A673 (cell line): ENCODE data around the gene NLK. TPM values are rescaled to one million over a fixed set of nuclear protein-coding genes. Genes with fewer than 3 reads are reported as not detected.

Experiments used
- BruUV-seq: library from RNA; stranded (reverse); fragments of 400-500 nt; replicated peaks from 2 replicates; lab custom pipeline; 2021; lab: Mats Ljungman, UMichigan
- CTCF ChIA-PET: fragments of 300-600 bp; sonication (Branson Sonifier 250); formaldehyde crosslinking; loops from one replicate; lab custom pipeline; 2022; ENCODE audit warnings: antibody characterized with exemption; lab: Charles Lee
- POLR2A ChIA-PET: fragments of 300-600 bp; sonication (Branson Sonifier 250); formaldehyde crosslinking; loops from one replicate; lab custom pipeline; 2022; ENCODE audit warnings: antibody characterized with exemption; ENCODE audit not compliant: low non-redundant PET; lab: Charles Lee
- DNase-seq: peaks from one replicate; pipeline ENCODE4 v3.0.0-alpha.2; 2015; ENCODE audit warnings: low spot score
- H3K27ac ChIP-seq: fragments of 200-600 bp; sonication (generic); 2 replicates; pipeline ENCODE4 v1.5.1; 2016; ENCODE audit warnings: mixed run types, low read depth, mild to moderate bottlenecking, mixed read lengths, antibody characterized with exemption, low read length; ENCODE audit not compliant: poor library complexity, severe bottlenecking
- H3K27me3 ChIP-seq: fragments of 200-600 bp; sonication (generic); replicated peaks from 2 replicates; pipeline ENCODE4 v1.6.1; 2017; ENCODE audit warnings: mixed run types, low read depth, mild to moderate bottlenecking, mixed read lengths, antibody characterized with exemption, low read length; ENCODE audit not compliant: insufficient read depth, poor library complexity
- H3K36me3 ChIP-seq: fragments of 200-600 bp; sonication (generic); 2 replicates; pipeline ENCODE4 v1.6.1; 2016; ENCODE audit warnings: mixed run types, mild to moderate bottlenecking, mixed read lengths, antibody characterized with exemption, low read length; ENCODE audit not compliant: insufficient read depth, poor library complexity, severe bottlenecking
- H3K4me1 ChIP-seq: fragments of 200-600 bp; sonication (generic); 2 replicates; pipeline ENCODE4 v1.6.1; 2017; ENCODE audit warnings: mixed run types, mild to moderate bottlenecking, mixed read lengths, antibody characterized with exemption, low read length; ENCODE audit not compliant: insufficient read depth, poor library complexity, severe bottlenecking
- H3K4me3 ChIP-seq: fragments of 200-600 bp; sonication (generic); 2 replicates; pipeline ENCODE4 v1.5.1; 2016; ENCODE audit warnings: low read depth, mixed run types, mild to moderate bottlenecking, mixed read lengths, low read length; ENCODE audit not compliant: poor library complexity, severe bottlenecking
- H3K9me3 ChIP-seq: fragments of 200-600 bp; sonication (generic); 2 replicates; pipeline ENCODE4 v1.6.1; 2016; ENCODE audit warnings: mixed run types, low read depth, mild to moderate bottlenecking, mixed read lengths, antibody characterized with exemption, low read length; ENCODE audit not compliant: poor library complexity, severe bottlenecking
- CTCF ChIP-seq: fragments of 300-800, 200-600 bp; sonication (generic); conservative IDR thresholded peaks from 2 replicates; pipeline ENCODE4 v1.5.1; 2017; ENCODE audit warnings: low read depth, mild to moderate bottlenecking, antibody characterized with exemption, low read length, moderate library complexity, mixed read lengths
- EZH2 ChIP-seq: fragments of 200-600 bp; sonication (generic); IDR thresholded peaks from 2 replicates; pipeline ENCODE4 v1.6.1; 2017; ENCODE audit warnings: borderline replicate concordance, low read depth, mild to moderate bottlenecking, mixed read lengths, antibody characterized with exemption, low read length; ENCODE audit not compliant: poor library complexity, severe bottlenecking
- intact Hi-C: fragments of 100-400 bp; cut with micrococcal nuclease; formaldehyde crosslinking; loops from one replicate; pipeline ENCODE4 v1.10.0; 2022; ENCODE audit not compliant: unreplicated experiment
- total RNA-seq: library from RNA; stranded (reverse); gene quantifications from 2 replicates; pipeline ENCODE4 v1.2.3, GENCODE V29; 2021

Gene NLK
- total RNA-seq, 1 experiment from 2014 or later, result 23.8 TPM

- Histone ChIP-seq H3K36me3 (no peaks in the 10 kb centered on the region), H3K4me3 (no peak overlapping the region), H3K4me1 (peaks cover 35% of the 10 kb centered on the region), H3K27me3 (no peaks in the 10 kb centered on the region), H3K27ac (no peak overlapping the region), H3K9me3 (peaks cover 7% of the 10 kb centered on the region)
- TF ChIP-seq EZH2 (no peak), CTCF (no peak)
- ChIA-PET POLR2A (no interaction called here), CTCF (no interaction called here)
- BruUV-seq, result no TSS peak
- DNase-seq, result no peak
- intact Hi-C loops, result loop anchor here (10.0 kb wide), 1 partner anchor 70 kb away; the partner anchor contains the start of gene NLK
Observed at GRCh38 chr17:28115046-28115445, 72.6 kb downstream of the NLK start.

DNA sequence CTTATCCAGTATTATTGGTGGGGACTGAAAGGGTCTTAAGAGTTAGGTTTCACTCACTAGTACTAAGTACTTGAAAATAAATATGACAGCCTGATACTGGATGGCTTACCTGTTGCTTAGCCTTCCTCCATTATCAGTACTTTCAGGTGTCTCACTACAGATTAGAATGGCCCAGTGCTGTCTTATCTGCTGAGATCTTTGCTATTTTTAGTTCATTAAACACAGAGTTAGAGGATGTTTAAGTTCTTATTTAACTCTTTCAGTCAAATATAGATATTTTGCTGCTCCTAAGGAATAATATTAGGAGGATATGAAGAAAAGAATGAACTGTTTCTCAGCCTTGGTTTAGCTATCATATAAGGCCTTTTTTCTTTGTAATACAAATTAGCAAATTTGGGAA lies 74.8 kb downstream of the NLK start:
- peaks cover 30% of the 10 kb centered on the region for H3K4me1 ChIP-seq
- no peak overlapping the region for H3K27ac ChIP-seq
- BruUV-seq, result no TSS peak
- no peak for TF ChIP-seq CTCF
- no peak for TF ChIP-seq EZH2
- ChIA-PET POLR2A (no interaction called here), CTCF (no interaction called here)
- no peak overlapping the region for H3K4me3 ChIP-seq
- no peaks in the 10 kb centered on the region for H3K36me3 ChIP-seq
- no peaks in the 10 kb centered on the region for H3K9me3 ChIP-seq
- intact Hi-C loops, result loop anchor here (10.0 kb wide), 1 partner anchor 73 kb away; the partner anchor contains the start of gene NLK
- no peak for DNase-seq
- no peaks in the 10 kb centered on the region for H3K27me3 ChIP-seq

GRCh38 chr17:28118362-28118761 lies 75.9 kb downstream of the NLK start:
- no peak for DNase-seq
- POLR2A ChIA-PET, result no interaction called here
- no peak for TF ChIP-seq CTCF
- no peak for TF ChIP-seq EZH2
- Histone ChIP-seq H3K4me1 (peaks cover 22% of the 10 kb centered on the region), H3K27me3 (no peaks in the 10 kb centered on the region), H3K27ac (peak overlapping the region; percentile 27), H3K36me3 (peaks cover 5% of the 10 kb centered on the region), H3K4me3 (peak overlapping the region; percentile 2), H3K9me3 (no peaks in the 10 kb centered on the region)
- intact Hi-C loops, result loop anchor here (10.0 kb wide), 1 partner anchor 74 kb away; the partner anchor contains the start of gene NLK
- no TSS peak for BruUV-seq
- CTCF ChIA-PET, result no interaction called here
